BLaER1 treated with 17β-estradiol and CSF1 and Interleukin-3, amounts not matched to agents 10 nM and 100 nM (cell line): ENCODE measurements around the gene VAMP8.
A peak's percentile ranks its signal among the peaks of the same experiment; 100 is the strongest.
"Not testable (repeated sequence)": the region's sequence is repeated elsewhere in the genome, so short reads cannot be mapped to it uniquely, and the experiment has no call there.

ENCODE experiments used
- H3K27ac ChIP-seq, 11 experiments: shearing (Covaris generic); formaldehyde crosslinking; 2 replicates each; pipeline ENCODE4 v1.8.1; 2022
- H3K27me3 ChIP-seq, 11 experiments: shearing (Covaris generic); formaldehyde crosslinking; 2 replicates each; pipeline ENCODE4 v1.8.1; 2022
- H3K36me3 ChIP-seq, 11 experiments: shearing (Covaris generic); formaldehyde crosslinking; 2 replicates each; pipeline ENCODE4 v1.8.1; 2022
- H3K4me1 ChIP-seq, 10 experiments: shearing (Covaris generic); formaldehyde crosslinking; 2 replicates each; pipeline ENCODE4 v1.8.1; 2022
- H3K4me2 ChIP-seq, 11 experiments: shearing (Covaris generic); formaldehyde crosslinking; 2 replicates each; pipeline ENCODE4 v1.8.1; 2022
- H3K4me3 ChIP-seq, 10 experiments: shearing (Covaris generic); formaldehyde crosslinking; 2 replicates each; pipeline ENCODE4 v1.8.1; 2022
- H3K9ac ChIP-seq, 11 experiments: shearing (Covaris generic); formaldehyde crosslinking; 2 replicates each; pipeline ENCODE4 v1.8.1; 2022
- H3K9me3 ChIP-seq, 11 experiments: shearing (Covaris generic); formaldehyde crosslinking; replicated peaks in 1 of 11; 2 replicates each; pipeline ENCODE4 v1.8.1; 2022
- H4K20me1 ChIP-seq, 11 experiments: shearing (Covaris generic); formaldehyde crosslinking; 2 replicates each; pipeline ENCODE4 v1.8.1; 2022
- Cebpa-rat ChIP-seq, 11 experiments: shearing (Covaris generic); IDR thresholded peaks; 2 replicates each; pipeline ENCODE4 v1.8.1; 2022

The VAMP8 gene

GRCh38 chr2:85537600-85538506 is 39.5 kb upstream of the VAMP8 start:
- Histone ChIP-seq H3K4me3 (peak overlapping the region; percentile 79 to 99 (median 91)), H3K27me3 (no peaks in the 10 kb centered on the region), H3K4me2 (peak overlapping the region; percentile 93 to 98 (median 97)), H3K4me1 (peaks cover 50 to 61% (median 57%) of the 10 kb centered on the region in 10 experiments), H3K36me3 (peaks cover 29 to 34% (median 33%) of the 10 kb centered on the region in 11 experiments), H3K27ac (peak overlapping the region; percentile 97 to 100 (median 99)), H4K20me1 (peaks cover 34 to 39% (median 38%) of the 10 kb centered on the region in 11 experiments), H3K9me3 (no peaks in the 10 kb centered on the region), H3K9ac (peak overlapping the region; percentile 96 to 100 (median 99))
- no peak for TF ChIP-seq Cebpa-rat (IDR thresholded peaks at IDR 0.05)

GRCh38 chr2:85538507-85539360 is 38.7 kb upstream of the VAMP8 start, which contains the start of gene MAT2A:
Gene MAT2A, plus strand, starts transcription at chr2:85539168. Its CDS starts 120 bp downstream, at chr2:85539288.
- TF ChIP-seq Cebpa-rat (IDR thresholded peaks at IDR 0.05), result no peak
- H3K4me3 ChIP-seq, result peak within 1 kb of the TSS; percentile 79 to 99 (median 91)
- H3K4me2 ChIP-seq, result peak within 1 kb of the TSS; percentile 93 to 98 (median 97)
- peaks cover 43 to 47% (median 46%) of the 10 kb centered on the region in 11 experiments for H4K20me1 ChIP-seq
- H3K9me3 ChIP-seq, result no peaks in the 10 kb centered on the region
- H3K9ac ChIP-seq, result peak within 1 kb of the TSS; percentile 96 to 100 (median 99)
- H3K36me3 ChIP-seq, result peaks cover 38 to 42% (median 42%) of the 10 kb centered on the region in 11 experiments
- peak within 1 kb of the TSS; percentile 97 to 100 (median 99) for H3K27ac ChIP-seq
- no peaks in the 10 kb centered on the region for H3K27me3 ChIP-seq
- peaks cover 54 to 66% (median 61%) of the 10 kb centered on the region in 10 experiments for H3K4me1 ChIP-seq

- Histone ChIP-seq H4K20me1 (peaks cover 51 to 55% (median 55%) of the 10 kb centered on the region in 11 experiments), H3K9ac (peak overlapping the region; percentile 96 to 100 (median 99)), H3K27me3 (no peaks in the 10 kb centered on the region), H3K4me1 (peaks cover 49 to 66% (median 56%) of the 10 kb centered on the region in 10 experiments), H3K36me3 (peaks cover 46 to 51% (median 50%) of the 10 kb centered on the region in 11 experiments), H3K4me3 (peak overlapping the region; percentile 79 to 99 (median 91)), H3K9me3 (no peaks in the 10 kb centered on the region), H3K4me2 (peak overlapping the region; percentile 84 to 97 (median 93)), H3K27ac (peak overlapping the region; percentile 97 to 100 (median 99))
- TF ChIP-seq Cebpa-rat (IDR thresholded peaks at IDR 0.05), result no peak
These were observed 37.8 kb upstream of the VAMP8 start for GRCh38 chr2:85539361-85540132.

- H3K36me3 ChIP-seq, result peaks cover 53 to 57% (median 56%) of the 10 kb centered on the region in 11 experiments
- H3K27ac ChIP-seq, result peak overlapping the region; percentile 97 to 100 (median 99)
- H3K27me3 ChIP-seq, result no peaks in the 10 kb centered on the region
- TF ChIP-seq Cebpa-rat (IDR thresholded peaks at IDR 0.05), result no peak
- H4K20me1 ChIP-seq, result peaks cover 57 to 62% (median 61%) of the 10 kb centered on the region in 11 experiments
- no peaks in the 10 kb centered on the region for H3K9me3 ChIP-seq
- peaks cover 42 to 60% (median 50%) of the 10 kb centered on the region in 10 experiments for H3K4me1 ChIP-seq
- peak overlapping the region; percentile 96 to 100 (median 99) for H3K9ac ChIP-seq
- peak overlapping the region; percentile 79 to 99 (median 91) for H3K4me3 ChIP-seq
- peak overlapping the region; percentile 84 to 97 (median 93) for H3K4me2 ChIP-seq
These were observed 37.2 kb upstream of the VAMP8 start for GRCh38 chr2:85540133-85540648.

GRCh38 chr2:85541262-85541661 is 36.1 kb upstream of the VAMP8 start:
- peak overlapping the region in 2 of 11 experiments; percentile 100; a peak in 5 of 22 replicates for H3K27ac ChIP-seq
- H3K36me3 ChIP-seq, result peaks cover 63 to 68% (median 67%) of the 10 kb centered on the region in 11 experiments

GRCh38 chr2:85541753-85542457 is 35.5 kb upstream of the VAMP8 start:
- peak overlapping the region; percentile 96 to 100 (median 99) for H3K9ac ChIP-seq

More at GRCh38 chr2:85541262-85541661, 36.1 kb upstream of the VAMP8 start:
- H3K4me3 ChIP-seq, result peak overlapping the region; percentile 79 to 99 (median 91)
- TF ChIP-seq Cebpa-rat (IDR thresholded peaks at IDR 0.05), result no peak
- peaks cover 68 to 73% (median 72%) of the 10 kb centered on the region in 11 experiments for H4K20me1 ChIP-seq
- H3K9me3 ChIP-seq, result no peaks in the 10 kb centered on the region
- peak overlapping the region; percentile 84 to 97 (median 93) for H3K4me2 ChIP-seq
- H3K4me1 ChIP-seq, result peaks cover 36 to 50% (median 40%) of the 10 kb centered on the region in 10 experiments
- H3K27me3 ChIP-seq, result no peaks in the 10 kb centered on the region
- H3K9ac ChIP-seq, result peak overlapping the region; percentile 96 to 100 (median 99)

GRCh38 chr2:85542777-85543176 is 34.6 kb upstream of the VAMP8 start:
- Histone ChIP-seq H4K20me1 (peaks cover 83 to 88% (median 87%) of the 10 kb centered on the region in 11 experiments), H3K36me3 (peaks cover 69 to 83% (median 80%) of the 10 kb centered on the region in 11 experiments)

More at GRCh38 chr2:85541753-85542457, 35.5 kb upstream of the VAMP8 start:
- TF ChIP-seq Cebpa-rat (IDR thresholded peaks at IDR 0.05), result no peak
- peaks cover 75 to 79% (median 78%) of the 10 kb centered on the region in 11 experiments for H4K20me1 ChIP-seq
- peaks cover 69 to 74% (median 72%) of the 10 kb centered on the region in 11 experiments for H3K36me3 ChIP-seq
- peaks cover 30 to 43% (median 34%) of the 10 kb centered on the region in 10 experiments for H3K4me1 ChIP-seq
- H3K9me3 ChIP-seq, result no peaks in the 10 kb centered on the region
- peak overlapping the region; percentile 79 to 99 (median 91) for H3K4me3 ChIP-seq
- no peak overlapping the region for H3K27ac ChIP-seq
- H3K4me2 ChIP-seq, result peak overlapping the region; percentile 84 to 97 (median 93)
- no peaks in the 10 kb centered on the region for H3K27me3 ChIP-seq

GRCh38 chr2:85544254-85544691 is 33.1 kb upstream of the VAMP8 start:
- not testable (repeated sequence) for H3K9me3 ChIP-seq, H3K9ac ChIP-seq, H3K4me3 ChIP-seq, H3K27ac ChIP-seq, H3K27me3 ChIP-seq
- H3K36me3 ChIP-seq, result peaks cover 74 to 96% (median 92%) of the 10 kb centered on the region in 11 experiments
- 0 out of 22 replicates have a peak overlapping the region, but pooled peaks of 1 of the 11 experiments have one; percentile 13 for H3K4me2 ChIP-seq
- H4K20me1 ChIP-seq, result peaks cover 85 to 100% (median 94%) of the 10 kb centered on the region in 11 experiments
- peaks cover 23 to 42% (median 27%) of the 10 kb centered on the region in 10 experiments for H3K4me1 ChIP-seq

More at GRCh38 chr2:85542777-85543176, 34.6 kb upstream of the VAMP8 start:
- Histone ChIP-seq H3K27me3 (no peaks in the 10 kb centered on the region), H3K4me2 (peak overlapping the region; percentile 84 to 97 (median 93); a peak in 21 of 22 replicates), H3K9me3 (no peaks in the 10 kb centered on the region), H3K27ac (no peak overlapping the region; a peak in 1 of 22 replicates), H3K4me1 (peaks cover 21 to 37% (median 26%) of the 10 kb centered on the region in 10 experiments), H3K9ac (peak overlapping the region in 6 of 11 experiments; percentile 97 to 100 (median 99); a peak in 7 of 22 replicates), H3K4me3 (peak overlapping the region in 7 of 10 experiments; percentile 83 to 99 (median 92); a peak in 9 of 20 replicates)
- TF ChIP-seq Cebpa-rat (IDR thresholded peaks at IDR 0.05), result no peak

GRCh38 chr2:85544915-85545779 is 32.2 kb upstream of the VAMP8 start:
- not testable (repeated sequence) for H3K4me2 ChIP-seq
- H3K36me3 ChIP-seq, result peaks cover 74 to 100% (median 95%) of the 10 kb centered on the region in 11 experiments
- peaks cover 76 to 98% (median 87%) of the 10 kb centered on the region in 11 experiments for H4K20me1 ChIP-seq

More at GRCh38 chr2:85544915-85545779, 32.2 kb upstream of the VAMP8 start:
- not testable (repeated sequence) for H3K9me3 ChIP-seq, H3K27ac ChIP-seq, H3K27me3 ChIP-seq, H3K9ac ChIP-seq, H3K4me3 ChIP-seq
- H3K4me1 ChIP-seq, result peaks cover 27 to 51% (median 34%) of the 10 kb centered on the region in 10 experiments
